ENCODE data around the gene CAMK2D. TPM values are rescaled to one million over a fixed set of nuclear protein-coding genes. Genes with fewer than 3 reads are reported as not detected.

CAMK2D gene
- total RNA-seq, 1 experiment from 2014 or later: 9.0 TPM

DNA sequence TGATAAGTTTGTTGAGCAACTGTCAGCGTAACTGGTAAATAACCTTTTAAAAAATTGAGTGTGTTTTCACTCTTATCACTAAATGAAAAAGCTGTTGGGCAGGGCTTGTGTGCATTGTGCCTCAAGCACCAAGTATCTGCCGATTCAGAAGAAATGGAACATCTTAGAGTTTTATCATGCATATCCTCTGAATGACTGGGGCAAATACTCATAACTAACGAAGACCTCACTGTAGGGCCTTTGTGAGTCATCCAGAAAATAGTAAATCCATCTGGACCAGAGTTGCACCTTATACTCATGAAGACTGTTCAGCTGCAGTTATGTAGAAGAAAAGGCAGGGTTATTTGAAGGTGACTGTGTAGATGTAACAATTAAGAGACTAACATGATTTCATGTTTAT, 222.1 kb downstream of the CAMK2D start:
- no peak overlapping the region for H4K91ac ChIP-seq (ENCODE audit: insufficient read length, low read depth, low read length)
- no peak overlapping the region for H3K9ac ChIP-seq (ENCODE audit: extremely low read depth, insufficient read length, low read length)
- Mint-ChIP-seq H3K27me3 (ENCODE audit: low read depth) (no peaks in the 10 kb centered on the region), H3K9me3 (no peaks in the 10 kb centered on the region), H3K27ac (no peak overlapping the region), H3K4me1 (peaks cover 6 to 13% of the 10 kb centered on the region in 2 experiments), H3K36me3 (ENCODE audit: insufficient read depth in 1 of 3, low read depth in 3 of 3) (no peaks in the 10 kb centered on the region), H3K4me3 (no peak overlapping the region)
- H4K8ac ChIP-seq (replicated peaks; ENCODE audit: insufficient read length, low read depth, low read length): no peak overlapping the region
- no peak overlapping the region for H2BK5ac ChIP-seq (ENCODE audit: insufficient read length, low read length)
- no peak overlapping the region for H2AFZ ChIP-seq (ENCODE audit: low read length)
- H3K18ac ChIP-seq (ENCODE audit: insufficient read length, low read depth, low read length): no peak overlapping the region
- H3K4me2 ChIP-seq (ENCODE audit: insufficient read depth, insufficient read length, low read length): no peak overlapping the region
- no peaks in the 10 kb centered on the region for H3K27me3 ChIP-seq (ENCODE audit: insufficient read depth, low read length)
- no CpG with 5 or more reads among the region's 3 CpGs for WGBS (ENCODE audit: extremely low coverage, insufficient read length, low lambda C conversion rate)
- no peak overlapping the region for H3K56ac ChIP-seq (ENCODE audit: insufficient read length, low read depth, low read length)
- H2BK12ac ChIP-seq (ENCODE audit: insufficient read length, low read depth, low read length): no peak overlapping the region
- no peak overlapping the region for H2BK15ac ChIP-seq (ENCODE audit: low read depth, low read length)
- H3K23ac ChIP-seq (ENCODE audit: insufficient read length, low read depth, low read length): no peak overlapping the region
- H2BK120ac ChIP-seq (ENCODE audit: low read depth, low read length, poor library complexity, severe bottlenecking): no peak overlapping the region
- H4K5ac ChIP-seq (ENCODE audit: insufficient read length, low read depth, low read length): no peak overlapping the region
- no peak overlapping the region for H2BK20ac ChIP-seq (ENCODE audit: low read depth, low read length, poor library complexity, severe bottlenecking)
- no peaks in the 10 kb centered on the region for H4K20me1 ChIP-seq (ENCODE audit: control insufficient read depth, insufficient read depth, insufficient read length)
- no peak for DNase-seq
- H3T11ph ChIP-seq (ENCODE audit: low read length): no peak overlapping the region
- H3K4ac ChIP-seq (ENCODE audit: low read depth, low read length): no peak overlapping the region
- no peaks in the 10 kb centered on the region for H3K79me2 ChIP-seq (ENCODE audit: insufficient read depth, low read length)
- no peaks in the 10 kb centered on the region; the same call in 1 of the 2 replicates for H3K4me1 ChIP-seq (ENCODE audit: insufficient read depth, low read length)
- no peaks in the 10 kb centered on the region for H3K79me1 ChIP-seq (ENCODE audit: insufficient read depth, low read depth, low read length, poor library complexity, severe bottlenecking)
- no peak for TF ChIP-seq CTCF (conservative IDR thresholded peaks at IDR 0.05)
- no peak overlapping the region for H3K27ac ChIP-seq (ENCODE audit: insufficient read length, low read depth, low read length)
- no peaks in the 10 kb centered on the region for H3K23me2 ChIP-seq (ENCODE audit: insufficient read length, low read depth, low read length, poor library complexity, severe bottlenecking)
- H3K14ac ChIP-seq (ENCODE audit: insufficient read depth, low read length): no peak overlapping the region
- no peaks in the 10 kb centered on the region for H3K9me3 ChIP-seq (ENCODE audit: control insufficient read depth, low read depth, low read length)
- no peak overlapping the region for H2AK5ac ChIP-seq (ENCODE audit: insufficient read length, low read length)
